Erythroblast (primary cell): Measurements from ENCODE around the gene MTMR11.

Experiments used
- GATA1 ChIP-seq: IDR thresholded peaks from 2 replicates; pipeline ENCODE4 v1.6.1; 2011; ENCODE audit warnings: low read depth, mild to moderate bottlenecking, control low read depth, low read length, moderate library complexity
- POLR2A ChIP-seq: IDR thresholded peaks from 2 replicates; pipeline ENCODE4 v1.6.1; 2011; ENCODE audit warnings: mild to moderate bottlenecking, low read length

DNA sequence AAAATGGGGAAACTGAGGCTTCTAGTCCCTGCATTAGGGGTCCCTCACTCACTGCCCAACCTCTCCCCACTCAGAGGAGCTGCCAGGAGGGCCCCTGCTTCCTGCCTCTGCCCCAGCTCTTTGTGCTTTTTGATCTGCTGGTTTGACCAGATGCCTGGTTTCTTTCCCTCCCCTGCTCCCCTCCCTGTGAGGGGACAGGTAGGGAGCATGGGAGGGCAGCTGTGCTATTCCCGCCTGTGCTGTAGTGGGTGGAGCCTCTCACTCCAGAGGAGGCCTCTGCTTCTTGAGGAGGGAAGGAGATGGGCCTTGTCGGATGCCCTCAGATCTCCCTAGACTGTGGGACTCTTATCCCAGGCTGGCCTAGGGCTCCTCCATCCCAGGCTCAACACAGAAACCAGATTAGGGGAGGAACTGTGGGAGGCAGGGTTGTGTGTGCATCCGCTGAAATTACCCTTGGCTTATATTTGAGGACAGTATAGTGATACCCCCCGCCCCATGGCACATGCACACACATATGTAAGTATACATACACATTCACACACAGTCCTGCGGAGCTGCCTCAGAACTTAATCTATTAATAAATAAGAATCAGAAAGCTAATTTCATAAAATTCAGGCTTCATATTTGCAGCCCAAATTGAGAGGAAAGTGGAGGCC, 32.7 kb downstream of the MTMR11 start:
- TF ChIP-seq POLR2A (no peak), GATA1 (no peak)
